ENCODE measurements around the gene AP1S1. TPM values are rescaled to one million over a fixed set of nuclear protein-coding genes. Genes with fewer than 3 reads are reported as not detected.
"Not testable (repeated sequence)": the region's sequence is repeated elsewhere in the genome, so short reads cannot be mapped to it uniquely, and the experiment has no call there.

AP1S1 gene
- total and polyA plus RNA-seq, 7 experiments from 2014 or later = 3.3 to 39.4 (median 7.0) TPM

GRCh38 chr7:101127460-101128039 lies 26.7 kb upstream of the AP1S1 start:
- H3K9me3 ChIP-seq (ENCODE audit: control insufficient read depth in 2 of 3, low read length in 3 of 3) = no peaks in the 10 kb centered on the region
- no peaks in the 10 kb centered on the region for H3K36me3 ChIP-seq (ENCODE audit: control insufficient read depth in 2 of 3, insufficient read depth in 3 of 3, low read length in 3 of 3)
- Mint-ChIP-seq H3K36me3 (peaks cover 0 to 3% (median 0%) of the 10 kb centered on the region in 5 donors), H3K4me3 (peak overlapping the region in 8 of 10 donors; percentile 26 to 85 (median 60)), H3K27ac (peak overlapping the region in 1 of 9 donors; percentile 26), H3K9me3 (peaks cover 0 to under 1% (median 0%) of the 10 kb centered on the region in 11 donors), H3K4me1 (peaks cover 22 to 46% (median 30%) of the 10 kb centered on the region in 7 donors), H3K27me3 (peaks cover 50 to 58% (median 54%) of the 10 kb centered on the region in 5 donors)
- ChIA-PET POLR2A (no interaction called here), CTCF (interaction anchor here (0.8 kb wide), 1 partner anchor 276 kb away, joined by 3 read pairs; no protein-coding TSS in a partner anchor)
- H3K4me3 ChIP-seq (ENCODE audit: low read length) = no peak overlapping the region
- ATAC-seq (no peak), DNase-seq (no peak)
- no peaks in the 10 kb centered on the region for H3K27me3 ChIP-seq (ENCODE audit: control insufficient read depth in 2 of 2, insufficient read depth in 2 of 2, low read length in 2 of 2)
- H3K4me1 ChIP-seq (ENCODE audit: control insufficient read depth in 2 of 2, insufficient read depth in 2 of 2, low read length in 2 of 2) = peaks cover 6 to 15% of the 10 kb centered on the region in 2 donors
- no peak overlapping the region for H3K27ac ChIP-seq (ENCODE audit: low read depth, low read length)
- intact Hi-C loops (cut with micrococcal nuclease) = no loop called here

DNA sequence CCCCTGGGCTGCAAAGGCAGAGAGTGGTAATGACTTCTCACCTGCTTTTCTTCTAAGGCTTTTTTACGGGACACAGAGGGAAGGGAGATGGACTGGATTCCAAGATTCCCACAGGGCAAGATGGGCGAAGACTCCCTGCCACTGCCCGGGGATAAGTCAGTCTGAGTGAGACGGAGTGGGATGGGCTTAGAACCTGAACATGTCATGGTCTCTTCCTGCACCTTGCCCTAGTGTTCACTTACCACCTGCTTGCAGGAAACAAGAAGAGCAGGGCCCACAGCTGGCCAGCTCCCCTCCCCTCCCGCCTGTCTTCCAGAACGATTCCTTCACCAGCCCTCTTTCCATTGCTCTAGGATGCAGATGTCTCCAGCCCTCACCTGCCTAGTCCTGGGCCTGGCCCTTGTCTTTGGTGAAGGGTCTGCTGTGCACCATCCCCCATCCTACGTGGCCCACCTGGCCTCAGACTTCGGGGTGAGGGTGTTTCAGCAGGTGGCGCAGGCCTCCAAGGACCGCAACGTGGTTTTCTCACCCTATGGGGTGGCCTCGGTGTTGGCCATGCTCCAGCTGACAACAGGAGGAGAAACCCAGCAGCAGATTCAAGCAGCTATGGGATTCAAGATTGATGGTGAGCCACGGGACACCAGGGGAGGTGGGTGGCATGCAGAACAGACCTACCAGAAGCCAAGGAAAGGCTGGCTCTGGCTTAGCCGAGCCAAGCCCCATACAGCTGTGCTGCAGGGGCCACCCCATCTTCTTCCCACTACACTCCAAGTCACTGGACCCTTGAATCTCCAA lies 26.0 kb upstream of the AP1S1 start:
- no peaks in the 10 kb centered on the region for H3K27me3 ChIP-seq (ENCODE audit: control insufficient read depth in 2 of 2, insufficient read depth in 2 of 2, low read length in 2 of 2)
- CTCF ChIA-PET = interaction anchor here (0.8 kb wide), 1 partner anchor 277 kb away, joined by 3 read pairs; no protein-coding TSS in a partner anchor
- intact Hi-C loops (cut with micrococcal nuclease) = no loop called here
- H3K4me3 ChIP-seq (ENCODE audit: low read length) = no peak overlapping the region
- Mint-ChIP-seq H3K9me3 (no peaks in the 10 kb centered on the region), H3K36me3 (peaks cover 0 to 3% (median 0%) of the 10 kb centered on the region in 5 donors), H3K27ac (no peak overlapping the region), H3K4me1 (peaks cover 22 to 39% (median 30%) of the 10 kb centered on the region in 7 donors), H3K4me3 (no peak overlapping the region), H3K27me3 (peaks cover 43 to 55% (median 53%) of the 10 kb centered on the region in 5 donors)
- POLR2A ChIA-PET = no interaction called here
- H3K4me1 ChIP-seq (ENCODE audit: control insufficient read depth in 2 of 2, insufficient read depth in 2 of 2, low read length in 2 of 2) = peaks cover 6 to 15% of the 10 kb centered on the region in 2 donors
- ATAC-seq = no peak
- no peaks in the 10 kb centered on the region for H3K9me3 ChIP-seq (ENCODE audit: control insufficient read depth in 2 of 3, low read length in 3 of 3)
- no peaks in the 10 kb centered on the region for H3K36me3 ChIP-seq (ENCODE audit: control insufficient read depth in 2 of 3, insufficient read depth in 3 of 3, low read length in 3 of 3)
- no peak overlapping the region for H3K27ac ChIP-seq (ENCODE audit: low read depth, low read length)
- no peak for DNase-seq

- CTCF ChIA-PET = no interaction called here
- intact Hi-C loops (cut with micrococcal nuclease) = no loop called here
These were observed 24.6 kb upstream of the AP1S1 start for GRCh38 chr7:101129603-101130117.

GRCh38 chr7:101132626-101133600 lies 21.4 kb upstream of the AP1S1 start:
- DNase-seq; POLR2A ChIA-PET; H3K4me3 Mint-ChIP-seq; H3K27ac ChIP-seq (ENCODE audit: low read depth, low read length); H3K27me3 ChIP-seq (ENCODE audit: control insufficient read depth in 2 of 2, insufficient read depth in 2 of 2, low read length in 2 of 2); intact Hi-C loops (cut with micrococcal nuclease); H3K36me3 ChIP-seq (ENCODE audit: control insufficient read depth in 2 of 3, insufficient read depth in 3 of 3, low read length in 3 of 3); CTCF ChIA-PET; H3K36me3 Mint-ChIP-seq; H3K9me3 Mint-ChIP-seq; H3K9me3 ChIP-seq (ENCODE audit: control insufficient read depth in 2 of 3, low read length in 3 of 3); H3K4me1 ChIP-seq (ENCODE audit: control insufficient read depth in 2 of 2, insufficient read depth in 2 of 2, low read length in 2 of 2); ATAC-seq; H3K4me3 ChIP-seq (ENCODE audit: low read length); H3K27ac Mint-ChIP-seq: not testable (repeated sequence)
- Mint-ChIP-seq H3K4me1 (peaks cover 0 to 15% (median 1%) of the 10 kb centered on the region in 7 donors), H3K27me3 (peaks cover 12 to 57% (median 29%) of the 10 kb centered on the region in 5 donors)

More at GRCh38 chr7:101129603-101130117, 24.6 kb upstream of the AP1S1 start:
- peaks cover 18 to 34% (median 26%) of the 10 kb centered on the region in 7 donors for H3K4me1 Mint-ChIP-seq
- H3K9me3 Mint-ChIP-seq = peaks cover 0 to 2% (median 0%) of the 10 kb centered on the region in 11 donors
- POLR2A ChIA-PET = no interaction called here
- H3K27ac Mint-ChIP-seq = no peak overlapping the region
- Histone ChIP-seq H3K4me1 (ENCODE audit: control insufficient read depth in 2 of 2, insufficient read depth in 2 of 2, low read length in 2 of 2) (peaks cover 6 to 15% of the 10 kb centered on the region in 2 donors), H3K9me3 (ENCODE audit: control insufficient read depth in 2 of 3, low read length in 3 of 3) (no peaks in the 10 kb centered on the region), H3K27ac (ENCODE audit: low read depth, low read length) (no peak overlapping the region), H3K27me3 (ENCODE audit: control insufficient read depth in 2 of 2, insufficient read depth in 2 of 2, low read length in 2 of 2) (no peaks in the 10 kb centered on the region), H3K4me3 (ENCODE audit: low read length) (no peak overlapping the region), H3K36me3 (ENCODE audit: control insufficient read depth in 2 of 3, insufficient read depth in 3 of 3, low read length in 3 of 3) (no peaks in the 10 kb centered on the region)
- H3K27me3 Mint-ChIP-seq = peaks cover 33 to 58% (median 48%) of the 10 kb centered on the region in 5 donors
- H3K4me3 Mint-ChIP-seq = no peak overlapping the region
- H3K36me3 Mint-ChIP-seq = peaks cover 0 to 3% (median 0%) of the 10 kb centered on the region in 5 donors
- DNase-seq (no peak), ATAC-seq (no peak)

DNA sequence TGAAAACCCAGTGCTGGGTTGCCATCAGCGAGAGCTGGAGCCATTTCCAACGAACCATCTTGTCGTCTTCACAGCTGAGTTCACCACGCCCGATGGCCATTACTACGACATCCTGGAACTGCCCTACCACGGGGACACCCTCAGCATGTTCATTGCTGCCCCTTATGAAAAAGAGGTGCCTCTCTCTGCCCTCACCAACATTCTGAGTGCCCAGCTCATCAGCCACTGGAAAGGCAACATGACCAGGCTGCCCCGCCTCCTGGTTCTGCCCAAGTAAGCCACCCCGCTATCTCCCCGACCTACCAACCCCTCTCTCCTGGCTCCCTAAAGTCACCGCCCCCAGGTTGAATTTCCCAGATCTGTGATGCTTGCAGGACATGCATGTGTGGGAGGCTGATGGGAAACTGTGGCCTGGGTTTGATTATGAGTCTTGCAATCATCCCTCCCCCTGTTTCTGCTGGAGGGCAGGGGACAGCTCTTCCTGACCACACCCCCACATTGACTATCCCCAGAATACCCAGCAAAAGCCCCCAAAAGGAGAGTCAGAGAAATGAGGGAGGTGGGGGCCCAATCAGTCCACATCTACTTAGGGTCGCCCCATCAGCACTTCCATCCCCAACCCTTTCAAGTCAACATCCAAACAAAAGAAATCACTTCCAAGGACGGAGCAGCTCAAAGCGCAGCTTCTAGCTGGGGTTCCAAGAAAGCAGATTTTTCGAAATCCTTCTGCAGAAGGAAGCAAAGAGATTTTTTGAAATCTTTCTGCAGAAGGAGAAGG lies 20.5 kb upstream of the AP1S1 start:
- no peak for ATAC-seq
- intact Hi-C loops (cut with micrococcal nuclease) = no loop called here
- POLR2A ChIA-PET = no interaction called here

More for the DNA sequence above, 20.5 kb upstream of the AP1S1 start:
- H3K4me3 Mint-ChIP-seq = no peak overlapping the region
- H3K4me1 ChIP-seq (ENCODE audit: control insufficient read depth in 2 of 2, insufficient read depth in 2 of 2, low read length in 2 of 2) = peaks cover 0 to under 1% of the 10 kb centered on the region in 2 donors
- peaks cover 0 to 2% (median 0%) of the 10 kb centered on the region in 11 donors for H3K9me3 Mint-ChIP-seq
- no peaks in the 10 kb centered on the region for H3K27me3 ChIP-seq (ENCODE audit: control insufficient read depth in 2 of 2, insufficient read depth in 2 of 2, low read length in 2 of 2)
- no peak overlapping the region for H3K27ac Mint-ChIP-seq
- H3K36me3 Mint-ChIP-seq = peaks cover 0 to 2% (median 0%) of the 10 kb centered on the region in 5 donors
- H3K36me3 ChIP-seq (ENCODE audit: control insufficient read depth in 2 of 3, insufficient read depth in 3 of 3, low read length in 3 of 3) = no peaks in the 10 kb centered on the region
- peaks cover 0 to 19% (median 7%) of the 10 kb centered on the region in 7 donors for H3K4me1 Mint-ChIP-seq
- CTCF ChIA-PET = interaction anchor here (0.6 to 0.8 kb wide), 2 partner anchors 59 to 344 kb away, joined by 3 read pairs; no protein-coding TSS in a partner anchor
- no peak overlapping the region for H3K4me3 ChIP-seq (ENCODE audit: low read length)
- no peaks in the 10 kb centered on the region for H3K9me3 ChIP-seq (ENCODE audit: control insufficient read depth in 2 of 3, low read length in 3 of 3)
- peaks cover 13 to 54% (median 26%) of the 10 kb centered on the region in 5 donors for H3K27me3 Mint-ChIP-seq
- no peak overlapping the region for H3K27ac ChIP-seq (ENCODE audit: low read depth, low read length)
- no peak for DNase-seq
